IMR-90 (cell line): ENCODE results near the gene PRKD2.

ENCODE experiments used
- BHLHE40 ChIP-seq: fragments of 150-350 bp; IDR thresholded peaks from 2 replicates; pipeline ENCODE4 v1.6.1; 2016; ENCODE audit warnings: mild to moderate bottlenecking, low read depth, low read length
- CTCF ChIP-seq: conservative IDR thresholded peaks from 2 replicates; pipeline ENCODE4 v1.5.1; 2012; ENCODE audit warnings: mild to moderate bottlenecking, low read depth, low read length, improper control_type of control experiment
- MAFK ChIP-seq: IDR thresholded peaks from 2 replicates; pipeline ENCODE4 v1.6.1; 2012; ENCODE audit warnings: low read depth, low read length, improper control_type of control experiment
- POLR2A ChIP-seq: IDR thresholded peaks from 2 replicates; pipeline ENCODE4 v1.6.1; 2012; ENCODE audit warnings: mild to moderate bottlenecking, low read depth, low read length
- RAD21 ChIP-seq: IDR thresholded peaks from 2 replicates; pipeline ENCODE4 v1.6.1; 2012; ENCODE audit warnings: low read length, improper control_type of control experiment
- RCOR1 ChIP-seq: IDR thresholded peaks from 2 replicates; pipeline ENCODE4 v1.6.1; 2012; ENCODE audit warnings: mild to moderate bottlenecking, low read length, improper control_type of control experiment; ENCODE audit not compliant: insufficient replicate concordance
- RFX5 ChIP-seq: IDR thresholded peaks from 2 replicates; pipeline ENCODE4 v1.8.0; 2012; ENCODE audit warnings: low read depth, mild to moderate bottlenecking, low read length, moderate library complexity
- SMC3 ChIP-seq: fragments of 150-350 bp; IDR thresholded peaks from 2 replicates; pipeline ENCODE4 v1.6.1; 2016; ENCODE audit warnings: low read depth, mild to moderate bottlenecking, antibody characterized with exemption, low read length, moderate library complexity
- USF2 ChIP-seq: fragments of 150-350 bp; IDR thresholded peaks from 2 replicates; pipeline ENCODE4 v1.6.1; 2017; ENCODE audit warnings: mild to moderate bottlenecking, antibody characterized with exemption, low read length, low read depth

GRCh38 chr19:46710687-46711086 is 6.2 kb downstream of the PRKD2 start:
- TF ChIP-seq CTCF, result no peak
- TF ChIP-seq RCOR1, result no peak
- TF ChIP-seq RAD21, result no peak
- TF ChIP-seq RFX5, result no peak
- no peak for TF ChIP-seq MAFK
- TF ChIP-seq POLR2A, result no peak
- no peak for TF ChIP-seq USF2
- TF ChIP-seq BHLHE40, result no peak
- TF ChIP-seq SMC3, result no peak
